D721Med (cell line): Measurements from ENCODE around the gene PALM2AKAP2.

Experiments used
- DNase-seq: peaks from one replicate; pipeline ENCODE4 v3.0.0; 2011; ENCODE audit warnings: low spot score; ENCODE audit not compliant: insufficient read length
- FAIRE-seq: peaks from 2 replicates; lab custom pipeline; 2011; peaks lifted over from hg19 to GRCh38; lab: Jason Lieb, UNC
- TF ChIP-seq, protein P1 (sequence below): IDR thresholded peaks from 2 replicates; pipeline ENCODE4 v1.5.1; 2012; ENCODE audit warnings: mild to moderate bottlenecking, control low read depth; ENCODE audit not compliant: insufficient read depth; ENCODE audit errors: missing control alignments

The PALM2AKAP2 gene

DNA sequence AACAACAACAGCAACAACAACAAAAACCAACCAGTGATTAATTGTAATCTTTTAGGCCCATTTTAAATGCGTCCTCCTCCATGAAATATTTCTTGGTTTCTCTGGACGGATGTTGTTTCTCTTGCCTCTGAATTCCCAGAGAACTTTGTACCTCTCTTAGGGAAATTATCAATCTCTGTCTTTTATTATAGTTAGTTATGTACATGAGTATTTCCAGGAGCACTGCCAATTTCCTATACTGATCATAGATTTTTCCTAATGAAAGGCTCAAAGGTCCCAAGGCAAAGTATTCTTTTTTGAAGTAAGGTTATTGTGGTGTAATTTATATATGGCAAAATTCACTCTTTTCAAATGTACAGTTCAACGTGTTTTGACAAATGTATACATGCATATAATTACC is 20.4 kb upstream of the PALM2AKAP2 start:
- TF ChIP-seq, protein P1, sequence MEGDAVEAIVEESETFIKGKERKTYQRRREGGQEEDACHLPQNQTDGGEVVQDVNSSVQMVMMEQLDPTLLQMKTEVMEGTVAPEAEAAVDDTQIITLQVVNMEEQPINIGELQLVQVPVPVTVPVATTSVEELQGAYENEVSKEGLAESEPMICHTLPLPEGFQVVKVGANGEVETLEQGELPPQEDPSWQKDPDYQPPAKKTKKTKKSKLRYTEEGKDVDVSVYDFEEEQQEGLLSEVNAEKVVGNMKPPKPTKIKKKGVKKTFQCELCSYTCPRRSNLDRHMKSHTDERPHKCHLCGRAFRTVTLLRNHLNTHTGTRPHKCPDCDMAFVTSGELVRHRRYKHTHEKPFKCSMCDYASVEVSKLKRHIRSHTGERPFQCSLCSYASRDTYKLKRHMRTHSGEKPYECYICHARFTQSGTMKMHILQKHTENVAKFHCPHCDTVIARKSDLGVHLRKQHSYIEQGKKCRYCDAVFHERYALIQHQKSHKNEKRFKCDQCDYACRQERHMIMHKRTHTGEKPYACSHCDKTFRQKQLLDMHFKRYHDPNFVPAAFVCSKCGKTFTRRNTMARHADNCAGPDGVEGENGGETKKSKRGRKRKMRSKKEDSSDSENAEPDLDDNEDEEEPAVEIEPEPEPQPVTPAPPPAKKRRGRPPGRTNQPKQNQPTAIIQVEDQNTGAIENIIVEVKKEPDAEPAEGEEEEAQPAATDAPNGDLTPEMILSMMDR = no peak
- no peak for FAIRE-seq
- DNase-seq = no peak

DNA sequence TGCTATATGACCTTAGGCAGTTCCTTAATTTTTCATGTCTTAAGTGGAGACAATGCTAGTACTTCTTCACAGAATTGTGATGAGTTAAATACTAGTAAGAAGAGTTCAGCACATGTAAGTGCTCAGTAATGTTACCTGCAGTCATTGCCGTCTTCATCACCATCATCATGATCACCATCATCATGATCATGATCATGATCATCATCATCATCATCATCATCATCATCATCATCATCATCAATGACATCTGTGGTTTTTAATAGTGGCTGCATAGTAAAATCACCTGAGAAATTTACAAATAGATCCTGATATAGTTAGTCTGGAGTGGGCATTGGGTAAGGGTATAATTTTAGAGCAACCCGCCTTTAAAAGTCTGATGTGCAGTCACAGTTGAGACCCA is 14.7 kb upstream of the PALM2AKAP2 start:
- DNase-seq (no peak), FAIRE-seq (no peak)
- TF ChIP-seq, protein P1 = no peak

DNA sequence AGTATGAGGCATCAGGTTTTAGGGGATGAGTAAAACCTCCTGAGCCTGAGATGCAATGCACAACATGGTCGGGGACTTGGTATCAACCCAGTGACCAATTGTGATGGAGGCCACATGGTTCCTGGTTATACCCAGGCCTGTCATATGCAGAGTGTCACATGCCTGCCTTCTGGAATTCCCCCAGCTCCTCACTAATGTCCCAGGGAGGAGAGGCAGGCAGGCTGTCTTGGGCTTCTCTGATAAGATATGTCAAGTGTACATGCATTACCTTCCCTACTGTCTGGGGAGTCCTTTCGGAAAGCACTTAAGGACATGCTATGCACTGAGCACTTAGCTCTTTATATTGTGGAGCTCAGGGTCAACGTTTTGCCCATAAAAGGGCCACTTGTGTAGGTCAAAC is 14.2 kb upstream of the PALM2AKAP2 start:
- DNase-seq (no peak), FAIRE-seq (no peak)
- TF ChIP-seq, protein P1 = no peak

DNA sequence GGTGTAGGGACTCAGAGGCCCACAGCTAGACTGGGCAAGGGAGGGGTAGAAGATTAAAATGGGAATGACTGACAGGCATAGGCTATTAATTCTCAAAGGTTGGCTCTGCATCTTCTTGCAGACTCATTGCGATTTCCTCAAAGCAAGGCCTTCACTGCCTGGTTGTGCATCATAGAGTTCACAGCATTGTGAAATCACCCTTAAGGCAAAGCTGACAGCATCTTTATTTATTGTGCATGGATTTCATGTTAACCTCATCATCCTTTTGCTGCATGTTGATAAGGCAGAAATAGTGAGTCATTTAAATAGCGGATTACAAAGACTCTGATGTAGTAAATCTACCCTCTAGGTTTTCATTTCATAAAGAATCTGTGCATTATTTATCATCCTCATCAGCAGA is 13.6 kb upstream of the PALM2AKAP2 start:
- FAIRE-seq (no peak), DNase-seq (no peak)
- TF ChIP-seq, protein P1 = no peak

DNA sequence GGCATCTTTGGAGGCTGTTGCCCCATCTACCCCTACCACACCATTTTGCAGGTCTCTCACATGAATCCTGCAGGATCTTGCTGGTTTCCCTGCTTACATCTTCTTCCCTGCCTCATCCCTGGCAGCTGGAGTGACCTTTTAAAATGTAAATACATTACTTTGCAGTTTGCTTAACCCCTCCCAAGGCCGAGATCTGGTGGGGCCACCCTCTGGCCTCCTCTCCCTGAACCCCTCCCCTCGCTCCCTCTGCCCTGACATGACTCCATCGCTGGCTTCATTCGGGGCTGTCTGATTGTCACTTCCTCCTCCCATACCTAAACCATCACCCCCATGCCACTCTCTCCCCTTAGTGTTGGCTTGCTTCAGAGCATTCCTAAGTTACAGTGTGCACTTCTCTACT is 12.6 kb upstream of the PALM2AKAP2 start:
- DNase-seq (no peak), FAIRE-seq (no peak)
- TF ChIP-seq, protein P1 = no peak

DNA sequence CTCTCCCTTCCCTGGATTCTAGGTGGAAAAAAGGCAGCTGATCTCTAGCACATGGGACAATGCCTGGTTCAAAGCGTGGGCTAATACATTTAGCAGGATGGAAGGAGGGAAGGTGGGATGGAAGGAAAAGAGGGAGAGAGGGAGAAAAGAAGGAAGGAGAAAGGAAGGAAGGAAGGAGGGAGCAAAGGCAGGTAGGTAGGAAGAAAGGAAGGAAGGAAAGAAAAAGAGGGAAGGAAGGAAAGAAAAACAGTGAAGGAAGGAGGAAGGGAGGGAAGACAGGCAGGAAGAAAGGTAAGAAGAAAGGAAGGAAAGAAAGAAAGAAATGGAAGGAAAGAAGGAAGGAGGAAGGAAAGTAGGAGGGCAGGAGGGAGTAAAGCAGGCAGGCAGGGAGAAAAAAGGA is 12.2 kb upstream of the PALM2AKAP2 start:
- TF ChIP-seq, protein P1 = no peak
- FAIRE-seq (no peak), DNase-seq (no peak)

DNA sequence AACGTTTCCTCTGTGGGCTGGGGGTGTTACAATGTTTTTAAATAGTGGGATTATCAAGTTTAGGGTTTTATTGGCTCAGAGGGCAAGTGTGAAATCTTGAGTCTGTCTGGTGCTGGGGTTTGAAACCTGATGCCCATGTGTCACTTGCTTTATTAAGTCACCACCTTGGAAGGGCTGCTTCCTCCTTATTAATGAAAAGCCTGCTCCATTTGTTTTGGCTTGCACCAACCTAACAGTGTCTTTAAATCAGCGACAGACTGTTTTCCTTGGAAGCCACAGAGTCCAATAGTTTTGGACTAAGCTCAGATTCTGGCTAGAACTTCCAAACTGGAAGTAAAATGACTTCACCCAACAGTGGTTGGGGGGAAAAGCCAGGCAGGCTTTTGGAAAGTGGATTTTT is 10.7 kb upstream of the PALM2AKAP2 start:
- TF ChIP-seq, protein P1 = no peak
- FAIRE-seq (no peak), DNase-seq (no peak)
